ENCODE measurements around the gene STXBP1.
A peak's percentile ranks its signal among the peaks of the same experiment; 100 is the strongest.

Gene STXBP1

GRCh38 chr9:127650518-127650917 is 38.4 kb downstream of the STXBP1 start:
- H3K27me3 ChIP-seq = no peaks in the 10 kb centered on the region
- TF ChIP-seq Cebpa-rat (IDR thresholded peaks at IDR 0.05) = no peak
- H3K4me1 ChIP-seq = peaks cover 0 to 23% (median 17%) of the 10 kb centered on the region in 10 experiments; a peak in 11 of 20 replicates
- no peaks in the 10 kb centered on the region for H3K9me3 ChIP-seq (replicated peaks in 1 of 11)
- no peak overlapping the region for H3K4me3 ChIP-seq
- H3K4me2 ChIP-seq = peak overlapping the region in 1 of 11 experiments; percentile 15; a peak in 3 of 22 replicates
- no peak overlapping the region for H3K27ac ChIP-seq
- no peak overlapping the region for H3K9ac ChIP-seq
- H4K20me1 ChIP-seq = peaks cover 0 to 6% (median 0%) of the 10 kb centered on the region in 11 experiments; a peak in 2 of 22 replicates
- peaks cover 0 to 29% (median 11%) of the 10 kb centered on the region in 11 experiments; a peak in 13 of 22 replicates for H3K36me3 ChIP-seq

GRCh38 chr9:127651697-127652610 is 39.9 kb downstream of the STXBP1 start:
- Histone ChIP-seq H3K4me3 (no peak overlapping the region), H4K20me1 (peaks cover 0 to 6% (median 0%) of the 10 kb centered on the region in 11 experiments; a peak in 1 of 22 replicates), H3K36me3 (peaks cover 0 to 29% (median 11%) of the 10 kb centered on the region in 11 experiments; a peak in 13 of 22 replicates), H3K4me1 (peaks cover 0 to 32% (median 24%) of the 10 kb centered on the region in 10 experiments; a peak in 11 of 20 replicates), H3K9me3 (replicated peaks in 1 of 11) (no peaks in the 10 kb centered on the region), H3K9ac (no peak overlapping the region), H3K4me2 (peak overlapping the region in 7 of 11 experiments; percentile 4 to 63 (median 30); a peak in 10 of 22 replicates), H3K27me3 (no peaks in the 10 kb centered on the region), H3K27ac (no peak overlapping the region)
- no peak for TF ChIP-seq Cebpa-rat (IDR thresholded peaks at IDR 0.05)

GRCh38 chr9:127652733-127653132 is 40.7 kb downstream of the STXBP1 start:
- H3K27me3 ChIP-seq = no peaks in the 10 kb centered on the region
- H3K36me3 ChIP-seq = peaks cover 0 to 29% (median 11%) of the 10 kb centered on the region in 11 experiments; a peak in 13 of 22 replicates
- H3K9ac ChIP-seq = no peak overlapping the region
- no peak overlapping the region for H3K4me2 ChIP-seq
- H4K20me1 ChIP-seq = peaks cover 0 to 6% (median 0%) of the 10 kb centered on the region in 11 experiments; a peak in 1 of 22 replicates
- H3K9me3 ChIP-seq (replicated peaks in 1 of 11) = no peaks in the 10 kb centered on the region
- H3K4me3 ChIP-seq = no peak overlapping the region
- TF ChIP-seq Cebpa-rat (IDR thresholded peaks at IDR 0.05) = no peak
- H3K27ac ChIP-seq = no peak overlapping the region
- H3K4me1 ChIP-seq = peaks cover 0 to 34% (median 24%) of the 10 kb centered on the region in 10 experiments; a peak in 11 of 20 replicates

- Histone ChIP-seq H3K4me1 (peaks cover 0 to 34% (median 24%) of the 10 kb centered on the region in 10 experiments; a peak in 11 of 20 replicates), H3K4me3 (no peak overlapping the region), H3K9ac (no peak overlapping the region), H3K27me3 (no peaks in the 10 kb centered on the region), H3K9me3 (replicated peaks in 1 of 11) (no peaks in the 10 kb centered on the region), H3K27ac (no peak overlapping the region), H3K4me2 (no peak overlapping the region), H4K20me1 (peaks cover 0 to 6% (median 0%) of the 10 kb centered on the region in 11 experiments; a peak in 1 of 22 replicates), H3K36me3 (peaks cover 0 to 42% (median 14%) of the 10 kb centered on the region in 11 experiments; a peak in 13 of 22 replicates)
- TF ChIP-seq Cebpa-rat (IDR thresholded peaks at IDR 0.05) = no peak
Observed at GRCh38 chr9:127654619-127655018, 42.5 kb downstream of the STXBP1 start.

GRCh38 chr9:127658428-127658827 is 46.4 kb downstream of the STXBP1 start:
- Histone ChIP-seq H3K4me3 (no peak overlapping the region), H3K4me2 (no peak overlapping the region), H3K27me3 (no peaks in the 10 kb centered on the region), H3K9ac (no peak overlapping the region), H4K20me1 (no peaks in the 10 kb centered on the region; a peak in 1 of 22 replicates), H3K9me3 (replicated peaks in 1 of 11) (no peaks in the 10 kb centered on the region), H3K27ac (no peak overlapping the region), H3K36me3 (peaks cover 0 to 55% (median 16%) of the 10 kb centered on the region in 11 experiments; a peak in 14 of 22 replicates), H3K4me1 (peaks cover 0 to 12% (median 7%) of the 10 kb centered on the region in 10 experiments; a peak in 9 of 20 replicates)
- TF ChIP-seq Cebpa-rat (IDR thresholded peaks at IDR 0.05) = no peak

GRCh38 chr9:127660886-127661741 is 49.0 kb downstream of the STXBP1 start:
- no peak overlapping the region for H3K4me3 ChIP-seq
- no peaks in the 10 kb centered on the region; a peak in 1 of 22 replicates for H4K20me1 ChIP-seq
- H3K4me1 ChIP-seq = peaks cover 0 to 12% (median 7%) of the 10 kb centered on the region in 10 experiments; a peak in 9 of 20 replicates
- TF ChIP-seq Cebpa-rat (IDR thresholded peaks at IDR 0.05) = no peak
- H3K9me3 ChIP-seq (replicated peaks in 1 of 11) = no peaks in the 10 kb centered on the region
- no peaks in the 10 kb centered on the region for H3K27me3 ChIP-seq
- peaks cover 7 to 66% (median 25%) of the 10 kb centered on the region in 11 experiments; a peak in 17 of 22 replicates for H3K36me3 ChIP-seq
- H3K4me2 ChIP-seq = no peak overlapping the region
- H3K9ac ChIP-seq = no peak overlapping the region
- no peak overlapping the region for H3K27ac ChIP-seq

- no peak overlapping the region for H3K27ac ChIP-seq
- no peaks in the 10 kb centered on the region for H3K27me3 ChIP-seq
- H3K4me3 ChIP-seq = no peak overlapping the region
- H3K36me3 ChIP-seq = peaks cover 7 to 70% (median 25%) of the 10 kb centered on the region in 11 experiments; a peak in 17 of 22 replicates
- H3K4me2 ChIP-seq = no peak overlapping the region
- no peaks in the 10 kb centered on the region; a peak in 1 of 22 replicates for H4K20me1 ChIP-seq
- no peak for TF ChIP-seq Cebpa-rat (IDR thresholded peaks at IDR 0.05)
- H3K4me1 ChIP-seq = peaks cover 0 to 4% (median 0%) of the 10 kb centered on the region in 10 experiments; a peak in 1 of 20 replicates
- H3K9me3 ChIP-seq (replicated peaks in 1 of 11) = no peaks in the 10 kb centered on the region
- no peak overlapping the region for H3K9ac ChIP-seq
Observed at GRCh38 chr9:127662617-127663016, 50.5 kb downstream of the STXBP1 start.

- Histone ChIP-seq H4K20me1 (no peaks in the 10 kb centered on the region; a peak in 1 of 22 replicates), H3K4me2 (no peak overlapping the region), H3K27me3 (no peaks in the 10 kb centered on the region), H3K4me1 (peaks cover 0 to 4% (median 0%) of the 10 kb centered on the region in 10 experiments; a peak in 1 of 20 replicates), H3K9ac (no peak overlapping the region), H3K27ac (no peak overlapping the region), H3K4me3 (no peak overlapping the region), H3K36me3 (peaks cover 7 to 69% (median 25%) of the 10 kb centered on the region in 11 experiments; a peak in 17 of 22 replicates), H3K9me3 (replicated peaks in 1 of 11) (no peaks in the 10 kb centered on the region)
- no peak for TF ChIP-seq Cebpa-rat (IDR thresholded peaks at IDR 0.05)
Observed at GRCh38 chr9:127664324-127664677, 52.2 kb downstream of the STXBP1 start.
